ENCODE measurements around the gene ZNF32. TPM values are rescaled to one million over a fixed set of nuclear protein-coding genes. Genes with fewer than 3 reads are reported as not detected.

Gene ZNF32
- total and polyA plus RNA-seq, 2 of the 8 experiments (the other 6 are each of a cell fraction or from before 2014, with no cell fraction given), result 17.2 to 22.5 TPM

GRCh38 chr10:43665054-43665453 lies 16.4 kb upstream of the ZNF32 start:
- Histone ChIP-seq H3K4ac (replicated peaks; ENCODE audit: insufficient read length, low read depth, low read length) (no peak overlapping the region), H3K56ac (replicated peaks; ENCODE audit: insufficient read length, low read depth, low read length) (no peak overlapping the region), H2BK12ac (ENCODE audit: low read depth, low read length) (no peak overlapping the region), H3K27me3 (replicated peaks in 1 of 4; ENCODE audit: control insufficient read depth in 3 of 4, extremely low read depth in 1 of 4, insufficient read depth in 3 of 4, low read length in 3 of 4) (peaks cover 0 to 26% (median 3%) of the 10 kb centered on the region in 4 experiments; a peak in 5 of 7 replicates), H2AFZ (ENCODE audit: low read length) (no peak overlapping the region), H2AK5ac (ENCODE audit: low read depth, low read length) (no peak overlapping the region), H2BK5ac (ENCODE audit: low read depth, low read length) (no peak overlapping the region), H3K14ac (ENCODE audit: insufficient read length) (no peak overlapping the region), H2BK120ac (replicated peaks; ENCODE audit: low read depth, low read length) (no peak overlapping the region), H3K4me2 (ENCODE audit: insufficient read depth in 1 of 2, low read depth in 2 of 2, low read length in 2 of 2) (no peak overlapping the region), H3K9ac (replicated peaks in 1 of 4; ENCODE audit: extremely low read depth in 1 of 4, low read depth in 3 of 4, low read length in 3 of 4) (no peak overlapping the region), H2BK20ac (ENCODE audit: low read length) (no peak overlapping the region), H3K79me1 (ENCODE audit: low read depth, low read length) (no peaks in the 10 kb centered on the region), H3K23me2 (ENCODE audit: low read depth, low read length) (no peaks in the 10 kb centered on the region; the same call in 1 of the 2 replicates), H4K91ac (replicated peaks; ENCODE audit: insufficient read length, low read length) (no peak overlapping the region), H3K18ac (ENCODE audit: extremely low read depth, low read length) (no peak overlapping the region), H3K23ac (ENCODE audit: insufficient read length) (no peak overlapping the region), H4K5ac (ENCODE audit: insufficient read length, low read depth, low read length) (no peak overlapping the region), H3K79me2 (ENCODE audit: control insufficient read depth in 1 of 2, insufficient read depth in 2 of 2, low read length in 2 of 2) (no peaks in the 10 kb centered on the region), H3K27ac (ENCODE audit: low read depth, low read length) (no peak overlapping the region), H4K8ac (ENCODE audit: extremely low read depth, insufficient read depth, low read length) (no peak overlapping the region), H2BK15ac (ENCODE audit: low read length) (no peak overlapping the region), H3K4me3 (ENCODE audit: extremely low read depth in 1 of 4, insufficient read depth in 2 of 4, low read depth in 3 of 4, low read length in 4 of 4) (no peak overlapping the region), H4K20me1 (replicated peaks in 1 of 2; ENCODE audit: control insufficient read depth in 1 of 2, insufficient read depth in 2 of 2, low read length in 2 of 2) (no peaks in the 10 kb centered on the region), H3K36me3 (ENCODE audit: control insufficient read depth in 2 of 4, insufficient read depth in 4 of 4, low read length in 3 of 4) (no peaks in the 10 kb centered on the region), H3K4me1 (replicated peaks in 1 of 4; ENCODE audit: control insufficient read depth in 3 of 4, insufficient read depth in 4 of 4, low read length in 3 of 4) (0 out of 7 replicates have a peak, but pooled peaks cover 0 to 6% (median 0%) of the 10 kb centered on the region in 4 experiments), H3K9me3 (ENCODE audit: insufficient read depth in 2 of 2, low read depth in 1 of 2, low read length in 1 of 2) (no peaks in the 10 kb centered on the region)
- ChIA-PET POLR2A (ENCODE audit: partially characterized antibody) (no interaction called here), CTCF (ENCODE audit: partially characterized antibody) (interaction anchor here (0.6 kb wide), 1 partner anchor 731 kb away, joined by 3 read pairs; no protein-coding TSS in a partner anchor)
- DNase-seq (ENCODE audit: low read depth in 1 of 2, low spot score in 2 of 2), result no peak
- no peak for FAIRE-seq
- WGBS, 2 experiments (ENCODE audit: extremely low coverage in 1 of 2, insufficient coverage in 1 of 2, insufficient read length in 1 of 2, insufficient replicate concordance in 2 of 2, low coverage in 1 of 2, low lambda C conversion rate in 2 of 2, missing lambda C conversion rate in 1 of 2), result 75% methylated on average over 3 of the region's 3 CpGs; no CpG with 5 or more reads in 1 of the 2 experiments
- TF ChIP-seq SIX5 (IDR thresholded peaks at IDR 0.05; ENCODE audit: low read depth, low read length) (no peak), ASH2L (IDR thresholded peaks at IDR 0.05; ENCODE audit: low read length) (no peak), BRCA1 (IDR thresholded peaks at IDR 0.05; ENCODE audit: low read depth, low read length) (no peak), KDM4A (IDR thresholded peaks at IDR 0.05; ENCODE audit: low read depth, low read length, severe bottlenecking) (no peak)
